CD14-positive monocyte (primary cell): ENCODE results near the gene ZNF710. TPM values are rescaled to one million over a fixed set of nuclear protein-coding genes. Genes with fewer than 3 reads are reported as not detected.
A peak's percentile ranks its signal among the peaks of the same experiment; 100 is the strongest.

ENCODE experiments used
- DNase-seq, 3 donors: peaks; one replicate each; pipeline ENCODE4 v3.0.0-alpha.2; 2011 to 2022
- H2AFZ ChIP-seq: 2 replicates; pipeline ENCODE4 v1.6.0; 2012; ENCODE audit warnings: mild to moderate bottlenecking, low read depth, low read length, inconsistent platforms; ENCODE audit not compliant: insufficient read depth, poor library complexity, severe bottlenecking
- H3K27ac ChIP-seq, 2 donors: 1 replicate in 1 of 2; 2 replicates in 1 of 2; pipeline ENCODE4 v1.5.1; 2012 to 2013; ENCODE audit warnings: low read length in 2 of 2, control low read depth in 1 of 2, inconsistent platforms in 1 of 2, low read depth in 1 of 2, mild to moderate bottlenecking in 1 of 2
- H3K27me3 ChIP-seq, 2 donors: one replicate each; pipeline versions ENCODE4 v1.6.0 to v1.6.1; 2011 to 2013; ENCODE audit warnings: low read length in 2 of 2; ENCODE audit not compliant: control insufficient read depth in 2 of 2, insufficient read depth in 2 of 2
- H3K36me3 ChIP-seq, 2 donors: replicated peaks in 1 of 2; 1 replicate in 1 of 2; 2 replicates in 1 of 2; pipeline versions ENCODE4 v1.5.1 to v1.6.1; 2012 to 2013; ENCODE audit warnings: low read length in 2 of 2, control low read depth in 1 of 2, inconsistent platforms in 1 of 2, mild to moderate bottlenecking in 1 of 2; ENCODE audit not compliant: insufficient read depth in 2 of 2, control insufficient read depth in 1 of 2
- H3K4me1 ChIP-seq, 2 donors: 1 replicate in 1 of 2; 2 replicates in 1 of 2; pipeline versions ENCODE4 v1.5.1 to v1.6.1; 2012 to 2013; ENCODE audit warnings: low read length in 2 of 2, control low read depth in 1 of 2, inconsistent platforms in 1 of 2, mild to moderate bottlenecking in 1 of 2, moderate library complexity in 1 of 2; ENCODE audit not compliant: insufficient read depth in 2 of 2, control insufficient read depth in 1 of 2
- H3K4me2 ChIP-seq: replicated peaks from 2 replicates; pipeline ENCODE3; 2012; ENCODE audit warnings: low read length, moderate library complexity, mild to moderate bottlenecking; ENCODE audit not compliant: poor library complexity, severe bottlenecking; ENCODE audit errors: extremely low read depth
- H3K4me3 ChIP-seq, 3 experiments: fragments of 200-600 bp in 1 of 3; sonication (generic) in 1 of 3; replicated peaks in 1 of 3; 1 replicate in 2 of 3; 2 replicates in 1 of 3; pipeline ENCODE4 v1.5.1; 2011 to 2013; ENCODE audit warnings: low read length in 3 of 3, mild to moderate bottlenecking in 3 of 3, control low read depth in 2 of 3, low read depth in 2 of 3, inconsistent platforms in 1 of 3, moderate library complexity in 1 of 3
- H3K79me2 ChIP-seq: 2 replicates; pipeline ENCODE4 v1.6.0; 2012; ENCODE audit warnings: mild to moderate bottlenecking, control low read depth, inconsistent platforms, low read length, moderate library complexity; ENCODE audit not compliant: insufficient read depth
- H3K9ac ChIP-seq: 2 replicates; pipeline ENCODE4 v1.6.0; 2017; ENCODE audit warnings: low read length, mild to moderate bottlenecking; ENCODE audit not compliant: insufficient read depth, poor library complexity, severe bottlenecking
- H3K9me3 ChIP-seq, 2 donors: replicated peaks in 1 of 2; 1 replicate in 1 of 2; 2 replicates in 1 of 2; pipeline versions ENCODE4 v1.5.1 to v1.6.1; 2012 to 2013; ENCODE audit warnings: low read length in 2 of 2, control low read depth in 1 of 2; ENCODE audit not compliant: control insufficient read depth in 1 of 2, insufficient read depth in 1 of 2
- H4K20me1 ChIP-seq: 2 replicates; pipeline ENCODE4 v1.6.0; 2012; ENCODE audit warnings: mild to moderate bottlenecking, low read length, control low read depth, moderate library complexity; ENCODE audit not compliant: insufficient read depth
- H3K27ac Mint-ChIP-seq, 7 donors: one replicate each; pipeline ENCODE4 v1.8.0; 2020; ENCODE audit warnings: mild to moderate bottlenecking in 7 of 7, mixed read lengths in 7 of 7, moderate library complexity in 6 of 7, inconsistent platforms in 2 of 7
- H3K27me3 Mint-ChIP-seq, 3 donors: one replicate each; pipeline ENCODE4 v1.8.0; 2021 to 2022; ENCODE audit warnings: low read depth in 3 of 3, mild to moderate bottlenecking in 3 of 3, mixed read lengths in 3 of 3, moderate library complexity in 3 of 3, inconsistent platforms in 1 of 3
- H3K36me3 Mint-ChIP-seq, 2 donors: one replicate each; pipeline ENCODE4 v1.8.0; 2020; ENCODE audit warnings: mixed read lengths in 2 of 2, inconsistent platforms in 1 of 2, mild to moderate bottlenecking in 1 of 2
- H3K4me1 Mint-ChIP-seq: one replicate; pipeline ENCODE4 v1.8.0; 2020; ENCODE audit warnings: mild to moderate bottlenecking, mixed read lengths
- H3K4me3 Mint-ChIP-seq, 2 donors: one replicate each; pipeline ENCODE4 v1.8.0; 2020; ENCODE audit warnings: mild to moderate bottlenecking in 2 of 2, mixed read lengths in 2 of 2, moderate library complexity in 1 of 2
- H3K9me3 Mint-ChIP-seq, 7 donors: one replicate each; pipeline ENCODE4 v1.8.0; 2020 to 2022; ENCODE audit warnings: mixed read lengths in 7 of 7, mild to moderate bottlenecking in 6 of 7, moderate library complexity in 6 of 7, inconsistent platforms in 2 of 7
- WGBS: methylation state at CpG from one replicate; pipeline ENCODE4 v1.1.5; 2013; ENCODE audit warnings: missing lambda C conversion rate; ENCODE audit not compliant: insufficient coverage; 5-methylcytosine and 5-hydroxymethylcytosine counted together
- intact Hi-C, 2 donors: fragments of 100-400 bp; cut with micrococcal nuclease; formaldehyde crosslinking; loops; one replicate each; pipeline versions ENCODE4 v1.15.0 to v1.15.1; 2023
- polyA plus RNA-seq, 3 donors: library from polyadenylated mRNA; depleted of rRNA in 1 of 3; unstranded in 2 of 3; stranded (reverse) in 1 of 3; fragments of 300-500 nt in 2 of 3; fragments of >200 nt in 1 of 3; fragmentation: Illumina TruSeq in 2 of 3; gene quantifications; 1 replicate in 2 of 3; 2 replicates in 1 of 3; pipeline ENCODE4 v1.2.3, GENCODE V29; 2012 to 2021
- TF ChIP-seq, protein P1 (sequence below): fragments of 200-600 bp; IDR thresholded peaks from one replicate; pipeline ENCODE4 v1.8.0; 2022; ENCODE audit warnings: antibody characterized with exemption, mild to moderate bottlenecking

The ZNF710 gene
- polyA plus RNA-seq, 3 donors: 3.4 to 45.6 (median 4.8) TPM

DNA sequence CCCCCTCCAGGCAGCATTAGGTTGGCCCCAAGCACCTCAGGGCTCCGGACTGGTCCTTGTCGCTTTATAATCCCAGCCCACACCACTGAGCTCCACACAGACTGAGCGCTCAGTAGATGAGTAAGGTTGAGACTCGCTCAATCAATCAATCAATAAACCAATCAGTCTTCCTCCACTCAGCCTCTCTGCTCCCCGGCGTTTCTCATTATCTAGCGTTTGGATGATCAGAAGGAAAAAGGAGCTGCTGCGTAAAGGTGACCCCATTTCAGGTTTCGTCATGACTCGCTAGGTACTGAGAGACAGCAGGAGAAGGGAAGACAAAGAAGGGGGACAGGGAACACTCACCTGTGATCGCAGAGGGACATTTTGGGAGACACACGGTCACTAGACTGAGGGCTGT lies 41.2 kb downstream of the ZNF710 start:
- H3K27ac Mint-ChIP-seq: peak overlapping the region in 3 of 7 donors; percentile 5 to 54 (median 22)
- peaks cover 42 to 54% of the 10 kb centered on the region in 2 donors for H3K36me3 Mint-ChIP-seq
- peaks cover 4% of the 10 kb centered on the region for H4K20me1 ChIP-seq
- peaks cover 13 to 44% of the 10 kb centered on the region in 2 donors for H3K36me3 ChIP-seq
- peaks cover 100% of the 10 kb centered on the region for H3K79me2 ChIP-seq
- no peak for DNase-seq
- no peak overlapping the region for H3K4me3 ChIP-seq
- H3K4me1 Mint-ChIP-seq: peaks cover 81% of the 10 kb centered on the region
- no peak overlapping the region for H3K9ac ChIP-seq
- H3K9me3 ChIP-seq: no peaks in the 10 kb centered on the region
- H3K27ac ChIP-seq: peak overlapping the region in 1 of 2 donors; percentile 73
- intact Hi-C loops: no loop called here
- TF ChIP-seq, protein P1, sequence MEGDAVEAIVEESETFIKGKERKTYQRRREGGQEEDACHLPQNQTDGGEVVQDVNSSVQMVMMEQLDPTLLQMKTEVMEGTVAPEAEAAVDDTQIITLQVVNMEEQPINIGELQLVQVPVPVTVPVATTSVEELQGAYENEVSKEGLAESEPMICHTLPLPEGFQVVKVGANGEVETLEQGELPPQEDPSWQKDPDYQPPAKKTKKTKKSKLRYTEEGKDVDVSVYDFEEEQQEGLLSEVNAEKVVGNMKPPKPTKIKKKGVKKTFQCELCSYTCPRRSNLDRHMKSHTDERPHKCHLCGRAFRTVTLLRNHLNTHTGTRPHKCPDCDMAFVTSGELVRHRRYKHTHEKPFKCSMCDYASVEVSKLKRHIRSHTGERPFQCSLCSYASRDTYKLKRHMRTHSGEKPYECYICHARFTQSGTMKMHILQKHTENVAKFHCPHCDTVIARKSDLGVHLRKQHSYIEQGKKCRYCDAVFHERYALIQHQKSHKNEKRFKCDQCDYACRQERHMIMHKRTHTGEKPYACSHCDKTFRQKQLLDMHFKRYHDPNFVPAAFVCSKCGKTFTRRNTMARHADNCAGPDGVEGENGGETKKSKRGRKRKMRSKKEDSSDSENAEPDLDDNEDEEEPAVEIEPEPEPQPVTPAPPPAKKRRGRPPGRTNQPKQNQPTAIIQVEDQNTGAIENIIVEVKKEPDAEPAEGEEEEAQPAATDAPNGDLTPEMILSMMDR: no peak
- H2AFZ ChIP-seq: no peak overlapping the region
- no peak overlapping the region for H3K4me2 ChIP-seq
- WGBS: 99% methylated on average over 5 of the region's 12 CpGs
- H3K4me3 Mint-ChIP-seq: no peak overlapping the region
- no peaks in the 10 kb centered on the region for H3K27me3 ChIP-seq
- H3K27me3 Mint-ChIP-seq: no peaks in the 10 kb centered on the region
- peaks cover 77 to 89% of the 10 kb centered on the region in 2 donors for H3K4me1 ChIP-seq
- no peaks in the 10 kb centered on the region for H3K9me3 Mint-ChIP-seq

DNA sequence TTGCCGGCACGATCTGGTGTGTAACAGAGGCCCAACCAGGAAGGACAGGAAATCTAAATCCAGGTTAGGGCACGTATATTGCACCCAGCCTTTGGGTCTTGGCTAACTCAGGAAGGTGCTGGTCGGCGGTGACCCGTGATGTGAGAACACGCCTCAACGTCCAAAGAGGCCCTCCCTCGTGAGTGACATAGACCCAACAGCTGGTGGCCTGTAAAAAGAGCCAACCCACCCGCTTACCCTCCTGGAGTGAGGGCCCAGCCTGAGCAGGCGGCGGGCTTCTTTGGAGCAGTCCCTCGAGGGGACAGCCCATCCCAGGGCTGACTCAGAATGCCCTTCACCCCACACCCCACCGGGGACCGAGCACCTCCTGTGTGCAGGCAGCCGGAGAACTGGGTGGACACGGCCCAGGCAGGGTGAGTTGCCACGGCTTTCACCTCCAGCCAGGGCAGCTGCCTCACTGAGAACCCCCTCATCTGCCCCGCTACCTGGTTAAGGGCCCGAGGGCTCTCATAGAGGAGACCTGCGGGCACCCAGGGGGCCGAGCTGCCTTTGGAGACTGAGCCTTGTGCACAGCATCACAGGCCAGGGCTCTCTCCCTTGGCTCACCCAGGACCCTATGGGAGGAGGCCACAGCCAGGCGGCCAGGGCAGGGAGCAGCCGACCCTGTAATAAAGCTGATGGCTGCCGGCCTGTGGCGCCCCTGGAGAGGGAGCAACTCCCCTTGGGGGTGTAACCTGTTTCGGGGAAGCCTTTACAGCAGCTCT lies 41.8 kb downstream of the ZNF710 start:
- Histone ChIP-seq H3K79me2 (peaks cover 100% of the 10 kb centered on the region), H3K4me2 (no peak overlapping the region), H4K20me1 (peaks cover 6% of the 10 kb centered on the region), H3K4me1 (peaks cover 72 to 88% of the 10 kb centered on the region in 2 donors), H3K27ac (peak overlapping the region; percentile 10 to 73), H3K9ac (no peak overlapping the region), H3K27me3 (no peaks in the 10 kb centered on the region), H3K9me3 (no peaks in the 10 kb centered on the region), H3K4me3 (no peak overlapping the region), H3K36me3 (peaks cover 14 to 44% of the 10 kb centered on the region in 2 donors), H2AFZ (no peak overlapping the region)
- intact Hi-C loops: no loop called here
- H3K27ac Mint-ChIP-seq: peak overlapping the region in 5 of 7 donors; percentile 4 to 67 (median 35)
- H3K4me3 Mint-ChIP-seq: no peak overlapping the region
- TF ChIP-seq, protein P1: no peak
- WGBS: 88% methylated on average over 22 of the region's 27 CpGs
- peaks cover 41 to 60% of the 10 kb centered on the region in 2 donors for H3K36me3 Mint-ChIP-seq
- no peaks in the 10 kb centered on the region for H3K9me3 Mint-ChIP-seq
- no peaks in the 10 kb centered on the region for H3K27me3 Mint-ChIP-seq
- H3K4me1 Mint-ChIP-seq: peaks cover 81% of the 10 kb centered on the region
- DNase-seq: no peak
